Kidney (tissue), 14 donors: ENCODE measurements around the gene CAVIN1. TPM values are rescaled to one million over a fixed set of nuclear protein-coding genes. Genes with fewer than 3 reads are reported as not detected.
A peak's percentile ranks its signal among the peaks of the same experiment; 100 is the strongest.

Source experiments
- DNase-seq, 5 donors: peaks; one replicate each; pipeline ENCODE4 v3.0.0-alpha.2; 2013 to 2020
- FAIRE-seq: peaks from 2 replicates; lab custom pipeline; 2012; peaks lifted over from hg19 to GRCh38; lab: Jason Lieb, UNC
- H3K27ac ChIP-seq, 2 donors: one replicate each; pipeline ENCODE4 v1.7.0; 2013; ENCODE audit warnings: low read depth in 2 of 2, low read length in 2 of 2, inconsistent platforms in 1 of 2
- H3K27me3 ChIP-seq: one replicate; pipeline ENCODE4 v1.7.1; 2013; ENCODE audit warnings: low read length, inconsistent platforms; ENCODE audit not compliant: control insufficient read depth, insufficient read depth
- H3K36me3 ChIP-seq, 3 donors: one replicate each; pipeline versions ENCODE4 v1.7.0 to v1.7.1; 2013; ENCODE audit warnings: low read length in 3 of 3, control low read depth in 1 of 3, inconsistent platforms in 1 of 3; ENCODE audit not compliant: insufficient read depth in 3 of 3, control insufficient read depth in 2 of 3
- H3K4me1 ChIP-seq, 3 donors: one replicate each; pipeline versions ENCODE4 v1.7.0 to v1.7.1; 2013; ENCODE audit warnings: low read length in 3 of 3, inconsistent platforms in 1 of 3, low read depth in 1 of 3; ENCODE audit not compliant: control insufficient read depth in 2 of 3, insufficient read depth in 2 of 3
- H3K4me3 ChIP-seq, 3 donors: one replicate each; pipeline versions ENCODE4 v1.7.0 to v1.8.1; 2013; ENCODE audit warnings: low read length in 3 of 3, control low read depth in 1 of 3, inconsistent platforms in 1 of 3
- H3K9ac ChIP-seq, 3 donors: one replicate each; pipeline versions ENCODE4 v1.7.0 to v1.7.1; 2013; ENCODE audit warnings: low read length in 3 of 3, control low read depth in 1 of 3, inconsistent platforms in 1 of 3
- H3K9me3 ChIP-seq, 3 donors: one replicate each; pipeline versions ENCODE4 v1.7.0 to v1.7.1; 2013; ENCODE audit warnings: low read length in 3 of 3, control low read depth in 1 of 3, inconsistent platforms in 1 of 3; ENCODE audit not compliant: control insufficient read depth in 2 of 3, insufficient read depth in 1 of 3
- intact Hi-C: fragments of 100-400 bp; cut with DNase I; formaldehyde crosslinking; loops from one replicate; pipeline ENCODE4 v1.11.1; 2022
- polyA plus RNA-seq: library from polyadenylated mRNA; stranded (reverse); fragments of 350-450 nt; fragmentation: Illumina TruSeq; extraction: RNeasy Lipid Tissue Mini Kit (QIAGEN cat#74804); gene quantifications from one replicate; pipeline ENCODE4 v1.2.3, GENCODE V29; 2014; ENCODE audit warnings: low read depth, low replicate concordance; ENCODE audit not compliant: insufficient read depth
- total RNA-seq: library from RNA; stranded (reverse); fragmentation: NEBNext Ultra II Directional; extraction: Animal tissue kit (Norgen Biotek cat#: 25700); gene quantifications from one replicate; pipeline ENCODE4 v1.2.1, GENCODE V29; 2021
- TF ChIP-seq, protein P1 (sequence below): IDR thresholded peaks from 3 replicates; pipeline ENCODE4 v1.5.1; 2012; ENCODE audit warnings: mild to moderate bottlenecking, moderate library complexity, borderline replicate concordance; ENCODE audit not compliant: insufficient read depth; ENCODE audit errors: extremely low read depth
- donor health status: control.
- donor health status: control.
- donor health status: control.
- donor health status: control.
- donor health status: control.
- donor health status: DM: yes; HTN: yes; CAD: no.
- donor health status: Normal renal cell carcinoma (clear cell type).

Gene CAVIN1
- total and polyA plus RNA-seq, 2 donors from 2014 or later = 67.1 to 204 TPM

GRCh38 chr17:42387661-42388380 is 35.2 kb downstream of the CAVIN1 start:
- no peaks in the 10 kb centered on the region for H3K36me3 ChIP-seq
- no peak for FAIRE-seq
- H3K27me3 ChIP-seq = no peaks in the 10 kb centered on the region
- intact Hi-C loops = no loop called here
- peak; percentile 53 to 88 (median 66) for DNase-seq
- TF ChIP-seq, protein P1, sequence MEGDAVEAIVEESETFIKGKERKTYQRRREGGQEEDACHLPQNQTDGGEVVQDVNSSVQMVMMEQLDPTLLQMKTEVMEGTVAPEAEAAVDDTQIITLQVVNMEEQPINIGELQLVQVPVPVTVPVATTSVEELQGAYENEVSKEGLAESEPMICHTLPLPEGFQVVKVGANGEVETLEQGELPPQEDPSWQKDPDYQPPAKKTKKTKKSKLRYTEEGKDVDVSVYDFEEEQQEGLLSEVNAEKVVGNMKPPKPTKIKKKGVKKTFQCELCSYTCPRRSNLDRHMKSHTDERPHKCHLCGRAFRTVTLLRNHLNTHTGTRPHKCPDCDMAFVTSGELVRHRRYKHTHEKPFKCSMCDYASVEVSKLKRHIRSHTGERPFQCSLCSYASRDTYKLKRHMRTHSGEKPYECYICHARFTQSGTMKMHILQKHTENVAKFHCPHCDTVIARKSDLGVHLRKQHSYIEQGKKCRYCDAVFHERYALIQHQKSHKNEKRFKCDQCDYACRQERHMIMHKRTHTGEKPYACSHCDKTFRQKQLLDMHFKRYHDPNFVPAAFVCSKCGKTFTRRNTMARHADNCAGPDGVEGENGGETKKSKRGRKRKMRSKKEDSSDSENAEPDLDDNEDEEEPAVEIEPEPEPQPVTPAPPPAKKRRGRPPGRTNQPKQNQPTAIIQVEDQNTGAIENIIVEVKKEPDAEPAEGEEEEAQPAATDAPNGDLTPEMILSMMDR = no peak
- H3K9ac ChIP-seq = peak overlapping the region; percentile 57 to 98 (median 96)
- H3K4me1 ChIP-seq = peaks cover 2 to 7% (median 5%) of the 10 kb centered on the region in 3 donors
- peak overlapping the region; percentile 98 to 100 for H3K27ac ChIP-seq
- H3K4me3 ChIP-seq = peak overlapping the region; percentile 75 to 91 (median 78)
- H3K9me3 ChIP-seq = no peaks in the 10 kb centered on the region

- H3K27me3 ChIP-seq = no peaks in the 10 kb centered on the region
- H3K4me1 ChIP-seq = peaks cover 2 to 7% (median 5%) of the 10 kb centered on the region in 3 donors
- TF ChIP-seq, protein P1 = no peak
- H3K27ac ChIP-seq = peak overlapping the region; percentile 98 to 100
- no peaks in the 10 kb centered on the region for H3K36me3 ChIP-seq
- FAIRE-seq (no peak), DNase-seq (peak in 2 of 5 donors; percentile 61 to 85)
- H3K9ac ChIP-seq = peak overlapping the region; percentile 57 to 98 (median 96)
- intact Hi-C loops = no loop called here
- H3K9me3 ChIP-seq = no peaks in the 10 kb centered on the region
- peak overlapping the region; percentile 75 to 91 (median 78) for H3K4me3 ChIP-seq
Measured at GRCh38 chr17:42386777-42387657, 36.0 kb downstream of the CAVIN1 start.

GRCh38 chr17:42381898-42382297 is 41.2 kb downstream of the CAVIN1 start:
- H3K9me3 ChIP-seq = no peaks in the 10 kb centered on the region
- intact Hi-C loops = no loop called here
- no peaks in the 10 kb centered on the region for H3K36me3 ChIP-seq
- H3K27ac ChIP-seq = no peak overlapping the region
- no peaks in the 10 kb centered on the region for H3K27me3 ChIP-seq
- peaks cover 0 to 23% (median 16%) of the 10 kb centered on the region in 3 donors for H3K4me1 ChIP-seq
- H3K9ac ChIP-seq = no peak overlapping the region
- FAIRE-seq = no peak
- H3K4me3 ChIP-seq = no peak overlapping the region
- no peak for DNase-seq
- TF ChIP-seq, protein P1 = no peak
